DOHH2 (cell line): ENCODE results near the gene WHAMM.

Experiments used
- CTCF ChIP-seq: fragments of 200-600 bp; sonication (generic); IDR thresholded peaks from one replicate; pipeline ENCODE4 v1.5.1; 2014; ENCODE audit warnings: antibody characterized with exemption, mild to moderate bottlenecking, low read depth, low read length; ENCODE audit not compliant: poor library complexity, severe bottlenecking
- EZH2phosphoT487 ChIP-seq: fragments of 200-600 bp; sonication (generic); IDR thresholded peaks from 2 replicates; pipeline ENCODE4 v1.6.1; 2017; ENCODE audit warnings: borderline replicate concordance, mild to moderate bottlenecking, antibody characterized with exemption, low read length, moderate library complexity, mixed read lengths

GRCh38 chr15:82802497-82802896 lies 6.9 kb upstream of the WHAMM start:
- no peak for TF ChIP-seq CTCF
- TF ChIP-seq EZH2phosphoT487, result no peak
